GM21381 (cell line): ENCODE data around the gene VPS37C.
"Not testable (repeated sequence)": the region's sequence is repeated elsewhere in the genome, so short reads cannot be mapped to it uniquely, and the experiment has no call there.

ENCODE experiments used
- ATAC-seq: cut with Tn5 transposase; IDR thresholded peaks from one replicate; pipeline ENCODE4 v1.9.1; 2021; ENCODE audit warnings: mild to moderate bottlenecking, moderate library complexity; ENCODE audit not compliant: unreplicated experiment

Gene VPS37C

GRCh38 chr11:61161190-61162091, at the start of gene VPS37C:
VPS37C (minus strand) TSS chr11:61161426; CDS start chr11:61138829, 22,597 bp downstream.
- ATAC-seq = peak; percentile 80

GRCh38 chr11:61210629-61211028, 49.4 kb upstream of the VPS37C start:
- not testable (repeated sequence) for ATAC-seq

GRCh38 chr11:61207636-61208310, 46.5 kb upstream of the VPS37C start:
- not testable (repeated sequence) for ATAC-seq

GRCh38 chr11:61204502-61205059, 43.4 kb upstream of the VPS37C start:
- not testable (repeated sequence) for ATAC-seq

GRCh38 chr11:61203873-61204272, 42.6 kb upstream of the VPS37C start:
- not testable (repeated sequence) for ATAC-seq

- not testable (repeated sequence) for ATAC-seq
These were observed 41.9 kb upstream of the VPS37C start, which contains the start of gene PGA3 for GRCh38 chr11:61202950-61203746. PGA3 (plus strand) TSS chr11:61203515; CDS start chr11:61203565, 50 bp downstream.

GRCh38 chr11:61201476-61201875, 40.2 kb upstream of the VPS37C start:
- no peak for ATAC-seq

GRCh38 chr11:61198948-61199523, 37.8 kb upstream of the VPS37C start:
- ATAC-seq = no peak

- no peak for ATAC-seq
These were observed 37.1 kb upstream of the VPS37C start for GRCh38 chr11:61198361-61198760.

GRCh38 chr11:61195719-61196118, 34.5 kb upstream of the VPS37C start:
- no peak for ATAC-seq

- no peak for ATAC-seq
These were observed 33.9 kb upstream of the VPS37C start for GRCh38 chr11:61194981-61195695.

GRCh38 chr11:61194169-61194671, 33.0 kb upstream of the VPS37C start:
- ATAC-seq = no peak

GRCh38 chr11:61193596-61193995, 32.4 kb upstream of the VPS37C start:
- ATAC-seq = no peak

- no peak for ATAC-seq
These were observed 28.7 kb upstream of the VPS37C start for GRCh38 chr11:61189933-61190332.

- no peak for ATAC-seq
These were observed 26.4 kb upstream of the VPS37C start for GRCh38 chr11:61187505-61188130.

GRCh38 chr11:61186504-61186903, 25.3 kb upstream of the VPS37C start:
- ATAC-seq = no peak

- ATAC-seq = no peak
These were observed 22.4 kb upstream of the VPS37C start for GRCh38 chr11:61183645-61184044.

- ATAC-seq = no peak
These were observed 20.3 kb upstream of the VPS37C start for GRCh38 chr11:61181489-61181888.

- not testable (repeated sequence) for ATAC-seq
These were observed 19.0 kb upstream of the VPS37C start for GRCh38 chr11:61180205-61180604.
